ENCODE data around the gene SERPINH1.

SERPINH1 gene

DNA sequence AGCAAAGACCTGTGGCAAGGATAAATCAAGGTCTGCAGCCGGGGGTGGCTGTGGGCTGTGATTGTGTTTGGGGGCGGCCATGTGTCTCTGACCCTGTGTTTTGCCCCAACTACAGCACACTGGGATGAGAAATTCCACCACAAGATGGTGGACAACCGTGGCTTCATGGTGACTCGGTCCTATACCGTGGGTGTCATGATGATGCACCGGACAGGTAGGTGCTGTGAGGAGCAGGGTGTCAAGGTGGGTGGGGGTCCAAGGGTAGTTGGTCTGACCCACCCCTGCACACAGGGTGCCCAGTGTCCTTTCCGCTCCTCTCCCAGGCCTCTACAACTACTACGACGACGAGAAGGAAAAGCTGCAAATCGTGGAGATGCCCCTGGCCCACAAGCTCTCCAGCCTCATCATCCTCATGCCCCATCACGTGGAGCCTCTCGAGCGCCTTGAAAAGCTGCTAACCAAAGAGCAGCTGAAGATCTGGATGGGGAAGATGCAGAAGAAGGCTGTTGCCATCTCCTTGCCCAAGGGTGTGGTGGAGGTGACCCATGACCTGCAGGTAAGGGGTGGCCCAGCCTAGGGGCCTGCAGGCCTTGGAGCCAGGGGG is 6.7 kb downstream of the SERPINH1 start:
- no peaks in the 10 kb centered on the region for H3K4me1 ChIP-seq (ENCODE audit: control insufficient read depth in 1 of 2, insufficient read depth in 1 of 2, low read depth in 1 of 2, low read length in 1 of 2)
- no peaks in the 10 kb centered on the region for H3K36me3 ChIP-seq
- H3K4me3 ChIP-seq (ENCODE audit: low read depth in 1 of 2, low read length in 1 of 2): no peak overlapping the region
- TF ChIP-seq, protein P1, sequence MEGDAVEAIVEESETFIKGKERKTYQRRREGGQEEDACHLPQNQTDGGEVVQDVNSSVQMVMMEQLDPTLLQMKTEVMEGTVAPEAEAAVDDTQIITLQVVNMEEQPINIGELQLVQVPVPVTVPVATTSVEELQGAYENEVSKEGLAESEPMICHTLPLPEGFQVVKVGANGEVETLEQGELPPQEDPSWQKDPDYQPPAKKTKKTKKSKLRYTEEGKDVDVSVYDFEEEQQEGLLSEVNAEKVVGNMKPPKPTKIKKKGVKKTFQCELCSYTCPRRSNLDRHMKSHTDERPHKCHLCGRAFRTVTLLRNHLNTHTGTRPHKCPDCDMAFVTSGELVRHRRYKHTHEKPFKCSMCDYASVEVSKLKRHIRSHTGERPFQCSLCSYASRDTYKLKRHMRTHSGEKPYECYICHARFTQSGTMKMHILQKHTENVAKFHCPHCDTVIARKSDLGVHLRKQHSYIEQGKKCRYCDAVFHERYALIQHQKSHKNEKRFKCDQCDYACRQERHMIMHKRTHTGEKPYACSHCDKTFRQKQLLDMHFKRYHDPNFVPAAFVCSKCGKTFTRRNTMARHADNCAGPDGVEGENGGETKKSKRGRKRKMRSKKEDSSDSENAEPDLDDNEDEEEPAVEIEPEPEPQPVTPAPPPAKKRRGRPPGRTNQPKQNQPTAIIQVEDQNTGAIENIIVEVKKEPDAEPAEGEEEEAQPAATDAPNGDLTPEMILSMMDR (IDR thresholded peaks at IDR 0.05): no peak
- H3K27ac ChIP-seq: no peak overlapping the region
- peaks cover 9% of the 10 kb centered on the region for H3K27me3 ChIP-seq
- H3K9me3 ChIP-seq: no peaks in the 10 kb centered on the region

DNA sequence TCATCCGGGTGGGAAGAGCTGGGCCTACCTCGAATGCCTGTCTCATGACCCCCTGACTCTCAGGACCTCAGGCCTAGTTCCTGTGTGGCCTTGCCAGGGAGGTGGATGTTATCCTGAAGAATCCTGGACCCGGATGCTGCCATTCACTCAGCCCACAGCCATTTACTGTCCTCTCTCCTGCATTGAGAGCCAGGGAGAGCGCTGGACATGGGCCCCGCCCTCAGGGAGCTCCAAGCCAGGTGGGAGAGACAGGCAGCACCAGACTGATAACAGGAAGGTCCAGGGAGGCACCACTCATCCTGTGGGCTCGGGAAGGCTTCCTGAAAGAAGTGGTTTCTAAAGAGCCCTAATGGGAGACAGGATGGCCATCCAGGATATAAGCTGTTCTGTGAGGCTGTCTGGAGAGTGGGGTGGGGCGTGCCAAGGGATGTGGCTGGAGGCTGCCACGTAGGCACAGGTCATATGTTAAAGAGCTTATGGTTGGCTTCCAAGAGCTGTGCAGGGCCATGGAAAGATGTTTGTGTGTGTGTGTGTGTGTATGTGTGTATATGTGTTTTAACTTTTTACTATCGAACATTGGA is 8.6 kb downstream of the SERPINH1 start:
- Histone ChIP-seq H3K4me1 (ENCODE audit: control insufficient read depth in 1 of 2, insufficient read depth in 1 of 2, low read depth in 1 of 2, low read length in 1 of 2) (no peaks in the 10 kb centered on the region), H3K9me3 (no peaks in the 10 kb centered on the region), H3K36me3 (no peaks in the 10 kb centered on the region), H3K27ac (no peak overlapping the region), H3K27me3 (no peaks in the 10 kb centered on the region), H3K4me3 (ENCODE audit: low read depth in 1 of 2, low read length in 1 of 2) (no peak overlapping the region)
- TF ChIP-seq, protein P1 (IDR thresholded peaks at IDR 0.05): no peak

DNA sequence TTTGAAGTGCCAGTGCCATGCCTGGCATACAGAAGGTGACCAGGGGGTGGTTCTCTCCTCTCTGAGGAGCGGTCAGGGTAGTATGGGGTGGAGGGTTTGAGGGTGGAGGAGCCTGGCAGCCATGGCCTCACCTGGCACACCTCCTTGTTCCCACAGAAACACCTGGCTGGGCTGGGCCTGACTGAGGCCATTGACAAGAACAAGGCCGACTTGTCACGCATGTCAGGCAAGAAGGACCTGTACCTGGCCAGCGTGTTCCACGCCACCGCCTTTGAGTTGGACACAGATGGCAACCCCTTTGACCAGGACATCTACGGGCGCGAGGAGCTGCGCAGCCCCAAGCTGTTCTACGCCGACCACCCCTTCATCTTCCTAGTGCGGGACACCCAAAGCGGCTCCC is 9.6 kb downstream of the SERPINH1 start:
- Histone ChIP-seq H3K27ac (no peak overlapping the region), H3K4me1 (ENCODE audit: control insufficient read depth in 1 of 2, insufficient read depth in 1 of 2, low read depth in 1 of 2, low read length in 1 of 2) (no peaks in the 10 kb centered on the region), H3K27me3 (peaks cover 6% of the 10 kb centered on the region), H3K4me3 (ENCODE audit: low read depth in 1 of 2, low read length in 1 of 2) (no peak overlapping the region), H3K36me3 (no peaks in the 10 kb centered on the region), H3K9me3 (no peaks in the 10 kb centered on the region)
- TF ChIP-seq, protein P1 (IDR thresholded peaks at IDR 0.05): no peak

DNA sequence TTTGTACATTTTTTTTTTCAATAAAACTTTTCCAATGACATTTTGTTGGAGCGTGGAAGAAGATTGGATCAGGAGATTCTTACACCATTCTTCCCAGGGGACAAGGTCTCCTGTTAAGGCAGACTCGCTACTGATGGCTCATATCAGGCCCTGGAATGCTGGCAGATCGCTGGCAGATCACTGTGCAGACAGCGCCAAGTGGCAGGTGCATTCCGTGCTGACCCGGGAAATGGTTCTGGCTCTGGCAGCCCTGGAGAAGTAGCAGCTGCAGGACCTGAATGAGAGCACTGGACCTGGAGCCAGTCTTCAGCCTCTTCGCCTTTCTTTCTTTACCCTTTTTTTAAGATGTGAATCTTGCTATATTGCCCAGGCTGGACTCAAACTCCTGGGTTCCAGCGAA is 10.7 kb downstream of the SERPINH1 start:
- Histone ChIP-seq H3K36me3 (no peaks in the 10 kb centered on the region), H3K9me3 (no peaks in the 10 kb centered on the region), H3K27ac (no peak overlapping the region), H3K4me3 (ENCODE audit: low read depth in 1 of 2, low read length in 1 of 2) (no peak overlapping the region), H3K27me3 (peaks cover 6% of the 10 kb centered on the region), H3K4me1 (ENCODE audit: control insufficient read depth in 1 of 2, insufficient read depth in 1 of 2, low read depth in 1 of 2, low read length in 1 of 2) (no peaks in the 10 kb centered on the region)
- TF ChIP-seq, protein P1 (IDR thresholded peaks at IDR 0.05): no peak

DNA sequence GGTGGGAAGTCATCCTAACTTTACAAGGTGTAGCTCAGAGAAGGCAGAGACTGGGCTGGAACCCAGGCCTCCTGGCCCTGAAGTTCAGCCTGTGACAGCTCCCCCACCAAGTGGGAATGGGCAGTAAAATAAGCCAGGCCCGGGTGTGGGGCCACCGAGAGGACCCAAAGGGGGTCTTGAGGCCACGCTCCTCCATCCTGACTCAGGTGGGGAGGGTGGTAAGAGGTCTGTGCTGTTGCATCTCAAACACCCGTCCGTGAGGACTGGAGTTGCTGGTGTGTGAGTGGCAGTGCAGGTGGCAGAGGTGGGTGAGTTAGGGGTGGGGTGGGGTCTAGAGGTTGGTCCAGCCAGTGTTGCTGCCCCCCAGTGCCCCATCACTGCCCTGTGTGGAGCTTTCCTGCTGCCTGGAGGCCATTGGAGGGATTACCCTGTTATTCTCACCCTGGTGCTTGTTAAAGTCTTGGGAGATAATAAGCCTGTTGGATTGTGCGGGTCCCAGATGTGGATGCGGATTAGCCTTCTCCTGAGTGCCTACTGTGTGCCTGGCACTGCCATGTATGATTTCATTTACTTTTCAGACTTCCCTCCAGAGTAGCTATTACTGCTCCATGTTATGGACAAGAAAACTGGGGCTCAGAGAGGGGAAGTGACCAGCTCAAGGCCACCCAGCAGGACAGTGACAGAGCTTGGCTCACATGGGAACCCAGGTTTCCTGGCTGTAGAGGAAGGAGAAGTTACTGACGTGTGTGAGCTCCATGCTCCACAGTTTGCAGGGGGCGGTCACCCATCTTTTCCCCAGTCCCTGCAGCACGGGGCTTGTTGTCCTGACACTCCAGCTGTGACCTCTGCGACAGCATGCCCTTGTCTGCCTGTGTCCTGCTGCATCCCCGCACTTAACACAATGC is 12.9 kb downstream of the SERPINH1 start:
- no peak overlapping the region for H3K27ac ChIP-seq
- H3K36me3 ChIP-seq: no peaks in the 10 kb centered on the region
- TF ChIP-seq, protein P1 (IDR thresholded peaks at IDR 0.05): no peak
- no peaks in the 10 kb centered on the region for H3K9me3 ChIP-seq
- H3K4me3 ChIP-seq (ENCODE audit: low read depth in 1 of 2, low read length in 1 of 2): no peak overlapping the region
- no peaks in the 10 kb centered on the region for H3K4me1 ChIP-seq (ENCODE audit: control insufficient read depth in 1 of 2, insufficient read depth in 1 of 2, low read depth in 1 of 2, low read length in 1 of 2)
- H3K27me3 ChIP-seq: peaks cover 20% of the 10 kb centered on the region
